GM19023 (cell line): ENCODE data around the gene NOP14.
"Not testable (repeated sequence)": the region's sequence is repeated elsewhere in the genome, so short reads cannot be mapped to it uniquely, and the experiment has no call there.

Experiments
- ATAC-seq: cut with Tn5 transposase; IDR thresholded peaks from one replicate; pipeline ENCODE4 v1.9.1; 2021; ENCODE audit warnings: mild to moderate bottlenecking, moderate library complexity; ENCODE audit not compliant: unreplicated experiment

Gene NOP14

GRCh38 chr4:2918300-2918699 lies 44.9 kb downstream of the NOP14 start:
- ATAC-seq, result not testable (repeated sequence)

GRCh38 chr4:2916696-2917095 lies 46.5 kb downstream of the NOP14 start:
- ATAC-seq, result not testable (repeated sequence)

- ATAC-seq, result no peak
Measured at GRCh38 chr4:2915789-2916188, 47.4 kb downstream of the NOP14 start.

GRCh38 chr4:2914256-2915126 lies 48.7 kb downstream of the NOP14 start:
- no peak for ATAC-seq

- no peak for ATAC-seq
Measured at GRCh38 chr4:2913168-2913567, 50.0 kb downstream of the NOP14 start.

GRCh38 chr4:2911868-2912267 lies 51.3 kb downstream of the NOP14 start:
- no peak for ATAC-seq

GRCh38 chr4:2910409-2910808 lies 52.8 kb downstream of the NOP14 start:
- ATAC-seq, result no peak

GRCh38 chr4:2909583-2909982 lies 53.6 kb downstream of the NOP14 start:
- ATAC-seq, result no peak

- ATAC-seq, result no peak
Measured at GRCh38 chr4:2908686-2909085, 54.5 kb downstream of the NOP14 start.

GRCh38 chr4:2907706-2908293 lies 55.4 kb downstream of the NOP14 start:
- no peak for ATAC-seq

- ATAC-seq, result no peak
Measured at GRCh38 chr4:2907226-2907625, 56.0 kb downstream of the NOP14 start.

- no peak for ATAC-seq
Measured at GRCh38 chr4:2906218-2906617, 57.0 kb downstream of the NOP14 start.

- no peak for ATAC-seq
Measured at GRCh38 chr4:2905544-2905943, 57.7 kb downstream of the NOP14 start.

GRCh38 chr4:2902126-2902525 lies 61.1 kb downstream of the NOP14 start:
- ATAC-seq, result no peak

GRCh38 chr4:2901186-2901585 lies 62.0 kb downstream of the NOP14 start:
- ATAC-seq, result no peak

GRCh38 chr4:2900741-2901140 lies 62.5 kb downstream of the NOP14 start:
- no peak for ATAC-seq

- ATAC-seq, result no peak
Measured at GRCh38 chr4:2898001-2898400, 65.2 kb downstream of the NOP14 start.

- no peak for ATAC-seq
Measured at GRCh38 chr4:2893772-2894171, 69.4 kb downstream of the NOP14 start.

- ATAC-seq, result no peak
Measured at GRCh38 chr4:2891294-2891693, 71.9 kb downstream of the NOP14 start.

GRCh38 chr4:2888886-2889285 lies 74.3 kb downstream of the NOP14 start:
- ATAC-seq, result no peak
